Putamen (tissue), 1 donor: Measurements from ENCODE around the gene CRB2.
"Not testable (repeated sequence)": the region's sequence is repeated elsewhere in the genome, so short reads cannot be mapped to it uniquely, and the experiment has no call there.

Experiments used
- DNase-seq: peaks from one replicate; pipeline ENCODE4 v3.0.0-alpha.2; 2016; ENCODE audit warnings: low spot score

CRB2 gene

GRCh38 chr9:123329329-123329955 is 26.6 kb upstream of the CRB2 start:
- no peak for DNase-seq

GRCh38 chr9:123331346-123332060 is 24.5 kb upstream of the CRB2 start:
- DNase-seq = no peak

- not testable (repeated sequence) for DNase-seq
Observed at GRCh38 chr9:123333058-123333669, 22.8 kb upstream of the CRB2 start.

GRCh38 chr9:123334639-123335038 is 21.4 kb upstream of the CRB2 start:
- DNase-seq = no peak

- DNase-seq = no peak
Observed at GRCh38 chr9:123335193-123335985, 20.6 kb upstream of the CRB2 start.

DNA sequence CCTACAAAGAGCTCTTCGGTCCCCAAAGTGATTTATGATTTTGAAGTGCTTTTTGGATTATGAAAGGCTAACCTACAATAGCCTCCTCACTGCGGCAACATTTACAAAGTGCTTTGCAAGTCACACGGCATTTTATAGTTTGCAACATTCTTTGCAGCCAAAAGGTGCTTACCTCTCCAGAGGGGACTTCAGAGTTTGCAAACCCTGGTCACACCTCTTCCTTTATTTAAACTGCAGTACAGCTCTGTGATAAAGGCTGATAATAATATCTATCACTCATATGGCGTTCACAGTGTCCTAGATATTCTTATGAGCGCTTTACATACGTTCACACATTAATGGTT is 20.0 kb upstream of the CRB2 start:
- no peak for DNase-seq

- DNase-seq = no peak
Observed at GRCh38 chr9:123336449-123336848, 19.5 kb upstream of the CRB2 start.

- DNase-seq = no peak
Observed at GRCh38 chr9:123336959-123337358, 19.0 kb upstream of the CRB2 start.

GRCh38 chr9:123337971-123338370 is 18.0 kb upstream of the CRB2 start:
- no peak for DNase-seq

DNA sequence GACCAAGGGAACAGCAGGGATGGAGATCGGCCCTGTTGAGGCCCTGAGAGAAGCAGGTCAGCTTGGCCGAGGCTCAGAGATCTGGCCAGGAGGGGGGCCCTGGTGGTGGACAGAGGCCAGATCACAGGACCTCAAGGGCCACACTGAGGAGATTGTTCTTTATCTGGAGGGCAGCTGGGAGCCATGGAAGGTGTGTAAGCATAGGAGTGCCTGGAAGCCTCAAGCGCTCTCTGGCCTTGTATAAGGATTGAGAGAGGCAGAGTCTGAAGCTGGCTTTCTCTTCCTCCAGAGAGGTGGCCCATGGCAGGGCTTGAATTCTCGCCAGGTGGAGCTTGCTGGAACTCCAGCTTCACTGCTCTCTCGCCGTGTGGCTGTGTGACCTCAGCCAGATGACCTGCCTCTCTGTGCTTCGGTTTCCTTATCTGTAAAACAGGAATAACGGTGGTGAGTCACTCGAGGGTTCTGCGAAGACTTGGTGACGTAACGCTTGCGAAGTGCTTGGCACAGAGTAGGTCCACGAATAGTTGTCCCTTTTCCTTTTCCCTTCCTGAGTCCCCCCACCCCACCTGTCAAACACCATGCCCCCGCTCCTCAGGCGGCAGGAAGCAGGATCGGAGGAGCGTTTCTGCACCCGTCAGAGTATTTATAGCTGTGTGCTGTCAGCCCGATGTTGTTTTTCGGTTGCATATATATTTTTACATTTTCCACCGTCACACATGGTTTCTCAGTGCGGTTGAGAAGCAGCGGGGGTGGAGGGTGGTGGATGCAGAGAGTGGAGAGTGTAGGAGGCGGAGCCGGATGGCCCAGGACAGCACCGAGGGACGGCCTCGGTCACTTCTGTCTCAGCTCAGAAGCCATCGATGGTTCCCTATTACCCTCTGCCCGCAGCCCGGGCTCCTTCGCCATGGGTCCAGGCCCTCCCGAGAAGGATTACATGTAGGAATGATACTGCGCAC is 17.0 kb upstream of the CRB2 start:
- DNase-seq = no peak

- DNase-seq = no peak
Observed at GRCh38 chr9:123339666-123340510, 16.1 kb upstream of the CRB2 start.

- DNase-seq = no peak
Observed at GRCh38 chr9:123341816-123342215, 14.2 kb upstream of the CRB2 start.

DNA sequence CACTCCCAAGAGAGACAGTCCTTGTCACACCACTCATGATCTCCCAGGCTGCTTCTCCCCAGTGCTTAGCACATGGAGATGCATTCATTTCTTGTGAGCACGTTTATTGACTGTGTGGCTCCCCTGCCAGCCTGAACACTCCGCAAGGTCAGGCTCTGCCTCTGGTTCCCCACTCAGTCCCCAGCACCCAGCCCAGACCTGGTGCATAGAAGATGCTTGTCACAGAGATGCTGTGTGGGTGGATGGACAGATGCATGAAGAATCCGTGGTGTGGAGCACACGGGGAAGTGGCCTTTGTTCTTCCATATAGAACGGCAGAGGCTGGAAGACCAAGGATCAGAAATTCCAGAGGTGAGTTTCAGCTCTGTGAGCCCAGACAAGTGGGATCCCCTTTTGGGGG is 13.8 kb upstream of the CRB2 start:
- DNase-seq = no peak

- DNase-seq = no peak
Observed at GRCh38 chr9:123343443-123344191, 12.4 kb upstream of the CRB2 start.

- DNase-seq = no peak
Observed at GRCh38 chr9:123344192-123344949, 11.6 kb upstream of the CRB2 start.

GRCh38 chr9:123345567-123345955 is 10.4 kb upstream of the CRB2 start:
- no peak for DNase-seq

GRCh38 chr9:123346026-123346425 is 10.0 kb upstream of the CRB2 start:
- DNase-seq = no peak

- DNase-seq = no peak
Observed at GRCh38 chr9:123346826-123347225, 9.2 kb upstream of the CRB2 start.
